Prostate gland (tissue), 2 donors: Measurements from ENCODE around the gene PDK3.

Experiments
- POLR2A ChIP-seq: fragments of 450-650 bp; IDR thresholded peaks from one replicate; pipeline ENCODE4 v1.6.1; 2016; ENCODE audit warnings: antibody characterized with exemption, mild to moderate bottlenecking
- POLR2AphosphoS5 ChIP-seq: sonication (generic); formaldehyde crosslinking; IDR thresholded peaks from one replicate; pipeline ENCODE4 v1.6.1; 2017; ENCODE audit warnings: antibody characterized with exemption
- TF ChIP-seq, protein P1 (sequence below), 4 experiments: fragments of 200-600 bp in 2 of 4; fragments of 450-650 bp in 2 of 4; sonication (generic) in 2 of 4; IDR thresholded peaks; 1 replicate in 3 of 4; 2 replicates in 1 of 4; pipeline ENCODE4 v1.5.1; 2016 to 2019; ENCODE audit warnings: antibody characterized with exemption in 4 of 4, mild to moderate bottlenecking in 2 of 4, moderate library complexity in 2 of 4

DNA sequence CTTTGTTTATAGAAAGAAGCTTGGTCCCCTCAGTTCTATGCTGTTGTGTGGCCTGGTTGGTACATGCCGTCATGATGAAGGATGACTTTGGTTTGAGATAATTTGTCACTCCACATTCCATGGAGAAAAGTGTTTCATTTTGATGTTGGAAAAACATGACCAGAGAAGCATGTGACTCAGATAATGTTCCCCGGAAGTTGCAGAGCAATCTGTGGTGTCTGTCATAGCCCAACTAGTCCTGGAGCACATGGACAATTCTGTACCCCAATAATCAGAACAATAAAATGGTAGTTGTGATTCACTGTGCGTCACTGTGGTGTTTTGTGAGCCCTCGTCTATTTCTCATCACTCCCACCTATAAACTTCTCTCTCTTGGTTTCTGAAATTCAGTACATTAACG, 85.1 kb downstream of the PDK3 start:
- TF ChIP-seq POLR2A = no peak
- TF ChIP-seq, protein P1, sequence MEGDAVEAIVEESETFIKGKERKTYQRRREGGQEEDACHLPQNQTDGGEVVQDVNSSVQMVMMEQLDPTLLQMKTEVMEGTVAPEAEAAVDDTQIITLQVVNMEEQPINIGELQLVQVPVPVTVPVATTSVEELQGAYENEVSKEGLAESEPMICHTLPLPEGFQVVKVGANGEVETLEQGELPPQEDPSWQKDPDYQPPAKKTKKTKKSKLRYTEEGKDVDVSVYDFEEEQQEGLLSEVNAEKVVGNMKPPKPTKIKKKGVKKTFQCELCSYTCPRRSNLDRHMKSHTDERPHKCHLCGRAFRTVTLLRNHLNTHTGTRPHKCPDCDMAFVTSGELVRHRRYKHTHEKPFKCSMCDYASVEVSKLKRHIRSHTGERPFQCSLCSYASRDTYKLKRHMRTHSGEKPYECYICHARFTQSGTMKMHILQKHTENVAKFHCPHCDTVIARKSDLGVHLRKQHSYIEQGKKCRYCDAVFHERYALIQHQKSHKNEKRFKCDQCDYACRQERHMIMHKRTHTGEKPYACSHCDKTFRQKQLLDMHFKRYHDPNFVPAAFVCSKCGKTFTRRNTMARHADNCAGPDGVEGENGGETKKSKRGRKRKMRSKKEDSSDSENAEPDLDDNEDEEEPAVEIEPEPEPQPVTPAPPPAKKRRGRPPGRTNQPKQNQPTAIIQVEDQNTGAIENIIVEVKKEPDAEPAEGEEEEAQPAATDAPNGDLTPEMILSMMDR (IDR thresholded peaks at IDR 0.05) = no peak
- TF ChIP-seq POLR2AphosphoS5 = no peak
